GM23338 (cell line): Measurements from ENCODE around the gene MPP1. TPM values are rescaled to one million over a fixed set of nuclear protein-coding genes. Genes with fewer than 3 reads are reported as not detected.
A peak's percentile ranks its signal among the peaks of the same experiment; 100 is the strongest.

Experiments used
- ATAC-seq: fragments of 200-7000 bp; cut with Tn5 transposase; 3 replicates; pipeline ENCODE4 v1.9.1; 2020
- DNase-seq: peaks from one replicate; pipeline ENCODE4 v3.0.0-alpha.2; 2015; ENCODE audit warnings: low spot score
- H2AFZ ChIP-seq: fragments of 200-600 bp; sonication (generic); 2 replicates; pipeline ENCODE4 v1.8.0; 2016; ENCODE audit warnings: antibody characterized with exemption, mild to moderate bottlenecking, moderate library complexity
- H3F3A ChIP-seq: fragments of 200-600 bp; sonication (generic); replicated peaks from 2 replicates; pipeline ENCODE4 v1.8.0; 2017; ENCODE audit warnings: antibody characterized with exemption, mixed run types, low read depth
- H3K27ac ChIP-seq: fragments of 200-600 bp; sonication (generic); 2 replicates; pipeline ENCODE4 v1.6.1; 2016; ENCODE audit warnings: low read depth
- H3K27me3 ChIP-seq: fragments of 200-600 bp; sonication (generic); 2 replicates; pipeline ENCODE4 v1.8.0; 2016; ENCODE audit warnings: mild to moderate bottlenecking, mixed run types, moderate library complexity; ENCODE audit not compliant: insufficient read depth
- H3K36me3 ChIP-seq: fragments of 200-600 bp; sonication (generic); 2 replicates; pipeline ENCODE4 v1.8.0; 2016; ENCODE audit warnings: mild to moderate bottlenecking; ENCODE audit not compliant: insufficient read depth
- H3K4me1 ChIP-seq: fragments of 200-600 bp; sonication (generic); 2 replicates; pipeline ENCODE4 v1.8.0; 2016; ENCODE audit warnings: mild to moderate bottlenecking, moderate library complexity; ENCODE audit not compliant: insufficient read depth
- H3K4me2 ChIP-seq: fragments of 200-600 bp; sonication (generic); 2 replicates; pipeline ENCODE4 v1.7.1; 2017; ENCODE audit warnings: mixed run types
- H3K4me3 ChIP-seq: fragments of 200-600 bp; sonication (generic); 2 replicates; pipeline ENCODE4 v1.6.1; 2016; ENCODE audit warnings: mixed run types
- H3K79me2 ChIP-seq: fragments of 200-600 bp; sonication (generic); replicated peaks from 2 replicates; pipeline ENCODE4 v1.8.0; 2017; ENCODE audit warnings: mild to moderate bottlenecking; ENCODE audit not compliant: insufficient read depth
- H3K9me2 ChIP-seq: fragments of 200-600 bp; sonication (generic); 2 replicates; pipeline ENCODE4 v1.8.0; 2017; ENCODE audit not compliant: insufficient read depth
- H4K20me1 ChIP-seq: fragments of 200-600 bp; sonication (generic); replicated peaks from 2 replicates; pipeline ENCODE4 v1.8.0; 2017; ENCODE audit warnings: mild to moderate bottlenecking; ENCODE audit not compliant: insufficient read depth
- H3K27ac Mint-ChIP-seq: 2 replicates; pipeline ENCODE4 v1.8.0; 2020; ENCODE audit warnings: inconsistent platforms, mild to moderate bottlenecking, moderate library complexity, mixed read lengths
- H3K27me3 Mint-ChIP-seq: 3 replicates; pipeline ENCODE4 v1.8.0; 2022; ENCODE audit warnings: low read depth, mild to moderate bottlenecking, moderate library complexity, mixed read lengths, inconsistent platforms; ENCODE audit not compliant: insufficient read depth, poor library complexity
- H3K36me3 Mint-ChIP-seq: 3 replicates; pipeline ENCODE4 v1.8.0; 2021; ENCODE audit warnings: low read depth, mild to moderate bottlenecking, inconsistent platforms, moderate library complexity, mixed read lengths
- H3K4me1 Mint-ChIP-seq: 3 replicates; pipeline ENCODE4 v1.8.0; 2020; ENCODE audit warnings: mild to moderate bottlenecking, inconsistent platforms, mixed read lengths
- H3K4me3 Mint-ChIP-seq: 3 replicates; pipeline ENCODE4 v1.8.0; 2021; ENCODE audit warnings: moderate library complexity, mild to moderate bottlenecking, inconsistent platforms, mixed read lengths
- H3K9me3 Mint-ChIP-seq: 3 replicates; pipeline ENCODE4 v1.8.0; 2020; ENCODE audit warnings: moderate library complexity, mild to moderate bottlenecking, inconsistent platforms, mixed read lengths
- CTCF ChIP-seq, 2 experiments: fragments of 200-600 bp in 1 of 2; sonication (generic) in 1 of 2; conservative IDR thresholded peaks; 2 replicates each; pipeline versions ENCODE4 v1.5.1 to v1.6.1; 2016 to 2017; ENCODE audit warnings: antibody characterized with exemption in 2 of 2, low read depth in 2 of 2, mild to moderate bottlenecking in 2 of 2, moderate library complexity in 1 of 2
- EZH2phosphoT487 ChIP-seq: fragments of 200-600 bp; sonication (generic); IDR thresholded peaks from one replicate; pipeline ENCODE4 v1.8.1; 2018; ENCODE audit warnings: antibody characterized with exemption; ENCODE audit not compliant: unreplicated experiment
- JUNB ChIP-seq: IDR thresholded peaks from one replicate; pipeline ENCODE4 v1.6.1; 2016; ENCODE audit warnings: antibody characterized with exemption; ENCODE audit not compliant: unreplicated experiment
- NANOG ChIP-seq: IDR thresholded peaks from 2 replicates; pipeline ENCODE4 v1.6.1; 2016; ENCODE audit warnings: antibody characterized with exemption, borderline replicate concordance
- POLR2AphosphoS5 ChIP-seq: IDR thresholded peaks from 2 replicates; pipeline ENCODE4 v1.6.1; 2016; ENCODE audit warnings: antibody characterized with exemption, low read depth
- REST ChIP-seq: IDR thresholded peaks from one replicate; pipeline ENCODE4 v1.6.1; 2018; ENCODE audit warnings: antibody characterized with exemption; ENCODE audit not compliant: unreplicated experiment
- ZNF114 ChIP-seq: fragments of 250-450 bp; sonication (Bioruptor Pico); IDR thresholded peaks from 2 replicates; pipeline ENCODE4 v1.5.0; 2020; ENCODE audit warnings: mild to moderate bottlenecking, moderate library complexity
- ZNF331 ChIP-seq: fragments of 250-450 bp; sonication (Bioruptor Pico); IDR thresholded peaks from 2 replicates; pipeline ENCODE4 v1.5.0; 2020; ENCODE audit warnings: low read depth, mild to moderate bottlenecking, moderate library complexity
- ZNF462 ChIP-seq: fragments of 250-450 bp; sonication (Bioruptor Pico); IDR thresholded peaks from 2 replicates; pipeline ENCODE4 v1.5.0; 2020; ENCODE audit warnings: mild to moderate bottlenecking, moderate library complexity
- polyA plus RNA-seq: library from polyadenylated mRNA; unstranded; fragments of >200 nt; fragmentation: Nextera tagmentation; extraction: Ambion mirVana; gene quantifications from 2 replicates; pipeline ENCODE4 v1.2.1, GENCODE V29; 2016
- total RNA-seq: library from RNA; depleted of rRNA; stranded (reverse); fragments of >200 nt; shearing (Covaris generic); gene quantifications from 2 replicates; pipeline ENCODE4 v1.2.3, GENCODE V29; 2014

Gene MPP1
- total and polyA plus RNA-seq, 2 experiments from 2014 or later = 18.7 to 27.2 TPM

- TF ChIP-seq CTCF (conservative IDR thresholded peaks at IDR 0.05; ENCODE audit: low read depth in 2 of 2) (peak in 1 of 2 experiments; percentile 32; a peak in 2 of 4 replicates), ZNF114 (CRISPR knock-in tag) (no peak), EZH2phosphoT487 (no peak), POLR2AphosphoS5 (no peak), REST (no peak), ZNF331 (no peak), JUNB (no peak), NANOG (no peak), ZNF462 (CRISPR knock-in tag) (no peak)
- no peak overlapping the region for H3K4me2 ChIP-seq
- H3K36me3 ChIP-seq = no peaks in the 10 kb centered on the region
These were observed 24.7 kb upstream of the MPP1 start for GRCh38 chrX:154829926-154830442.

More at GRCh38 chrX:154829926-154830442, 24.7 kb upstream of the MPP1 start:
- ATAC-seq (no peak), DNase-seq (no peak)
- H3K4me1 Mint-ChIP-seq = peaks cover 7% of the 10 kb centered on the region; the same call in 2 of the 3 replicates
- Histone ChIP-seq H3K27me3 (no peaks in the 10 kb centered on the region), H4K20me1 (no peaks in the 10 kb centered on the region), H3K4me3 (no peak overlapping the region), H3K79me2 (no peaks in the 10 kb centered on the region), H2AFZ (no peak overlapping the region), H3K27ac (no peak overlapping the region), H3K9me2 (no peaks in the 10 kb centered on the region), H3F3A (no peaks in the 10 kb centered on the region), H3K4me1 (no peaks in the 10 kb centered on the region)
- H3K36me3 Mint-ChIP-seq = no peaks in the 10 kb centered on the region; the same call in 2 of the 3 replicates
- no peaks in the 10 kb centered on the region for H3K9me3 Mint-ChIP-seq
- H3K27me3 Mint-ChIP-seq = peaks cover 4% of the 10 kb centered on the region
- H3K4me3 Mint-ChIP-seq = no peak overlapping the region
- H3K27ac Mint-ChIP-seq = no peak overlapping the region
